CD4-positive, CD25-positive, alpha-beta regulatory T cell (primary cell): ENCODE data around the gene FAM20C. TPM values are rescaled to one million over a fixed set of nuclear protein-coding genes. Genes with fewer than 3 reads are reported as not detected.

ENCODE experiments used
- ATAC-seq, 2 donors: fragments of 150-1000 bp; cut with Tn5 transposase; one replicate each; pipeline ENCODE4 v1.10.0; 2021; ENCODE audit warnings: low read depth in 2 of 2, moderate number of reproducible peaks in 2 of 2, moderate library complexity in 1 of 2
- DNase-seq, 3 donors: peaks; one replicate each; pipeline versions ENCODE4 v3.0.0 to v3.0.0-alpha.2; 2012 to 2022; ENCODE audit warnings: mixed read lengths in 1 of 3
- H3K27ac ChIP-seq: one replicate; pipeline ENCODE4 v1.7.0; 2013; ENCODE audit warnings: mild to moderate bottlenecking, low read length; ENCODE audit not compliant: insufficient read depth, poor library complexity, severe bottlenecking
- H3K27me3 ChIP-seq: one replicate; pipeline ENCODE4 v1.7.0; 2013; ENCODE audit warnings: low read length; ENCODE audit not compliant: control insufficient read depth, insufficient read depth
- H3K36me3 ChIP-seq: one replicate; pipeline ENCODE4 v1.7.0; 2013; ENCODE audit warnings: mild to moderate bottlenecking, low read length, moderate library complexity; ENCODE audit not compliant: control insufficient read depth, insufficient read depth
- H3K4me1 ChIP-seq: 2 replicates; pipeline ENCODE4 v1.7.0; 2013; ENCODE audit warnings: mild to moderate bottlenecking, low read length; ENCODE audit not compliant: insufficient read depth, control insufficient read depth, poor library complexity, severe bottlenecking
- H3K4me3 ChIP-seq: one replicate; pipeline ENCODE4 v1.7.0; 2013; ENCODE audit warnings: low read depth, mild to moderate bottlenecking, low read length, moderate library complexity
- H3K9me3 ChIP-seq, 2 experiments: 1 replicate in 1 of 2; 2 replicates in 1 of 2; pipeline ENCODE4 v1.7.0; 2013; ENCODE audit warnings: low read length in 2 of 2, mild to moderate bottlenecking in 1 of 2, moderate library complexity in 1 of 2; ENCODE audit not compliant: control insufficient read depth in 2 of 2
- H3K27ac Mint-ChIP-seq, 3 donors: one replicate each; pipeline ENCODE4 v1.8.0; 2020 to 2022; ENCODE audit warnings: mild to moderate bottlenecking in 3 of 3, mixed read lengths in 3 of 3, moderate library complexity in 2 of 3
- H3K27me3 Mint-ChIP-seq: one replicate; pipeline ENCODE4 v1.8.0; 2022; ENCODE audit warnings: mild to moderate bottlenecking, mixed read lengths
- H3K36me3 Mint-ChIP-seq: one replicate; pipeline ENCODE4 v1.8.0; 2020; ENCODE audit warnings: mixed read lengths
- H3K4me1 Mint-ChIP-seq, 4 donors: one replicate each; pipeline ENCODE4 v1.8.0; 2020 to 2022; ENCODE audit warnings: mixed read lengths in 4 of 4, mild to moderate bottlenecking in 1 of 4
- H3K4me3 Mint-ChIP-seq, 4 donors: one replicate each; pipeline ENCODE4 v1.8.0; 2020 to 2022; ENCODE audit warnings: mild to moderate bottlenecking in 4 of 4, mixed read lengths in 4 of 4, moderate library complexity in 3 of 4
- H3K9me3 Mint-ChIP-seq, 7 donors: one replicate each; pipeline ENCODE4 v1.8.0; 2020 to 2022; ENCODE audit warnings: mixed read lengths in 7 of 7, mild to moderate bottlenecking in 3 of 7, moderate library complexity in 2 of 7
- polyA plus RNA-seq, 4 donors: library from polyadenylated mRNA; unstranded; fragments of 300-500 nt; fragmentation: Illumina TruSeq; gene quantifications; one replicate each; pipeline ENCODE4 v1.2.3, GENCODE V29; 2021
- total RNA-seq: library from RNA; stranded (reverse); gene quantifications from one replicate; pipeline ENCODE4 v1.2.3, GENCODE V29; 2022

The FAM20C gene
- total and polyA plus RNA-seq, 5 donors from 2014 or later: not detected

- no peaks in the 10 kb centered on the region for H3K36me3 ChIP-seq
- no peak overlapping the region for H3K4me3 Mint-ChIP-seq
- no peaks in the 10 kb centered on the region for H3K4me1 ChIP-seq
- H3K36me3 Mint-ChIP-seq: no peaks in the 10 kb centered on the region
- no peaks in the 10 kb centered on the region for H3K27me3 Mint-ChIP-seq
- DNase-seq (no peak), ATAC-seq (no peak)
- H3K27ac Mint-ChIP-seq: no peak overlapping the region
- H3K9me3 Mint-ChIP-seq: no peaks in the 10 kb centered on the region
- H3K27ac ChIP-seq: no peak overlapping the region
- no peaks in the 10 kb centered on the region for H3K9me3 ChIP-seq
- no peak overlapping the region for H3K4me3 ChIP-seq
- H3K4me1 Mint-ChIP-seq: no peaks in the 10 kb centered on the region
- H3K27me3 ChIP-seq: no peaks in the 10 kb centered on the region
Measured at GRCh38 chr7:208130-208673, 15.8 kb downstream of the FAM20C start.

DNA sequence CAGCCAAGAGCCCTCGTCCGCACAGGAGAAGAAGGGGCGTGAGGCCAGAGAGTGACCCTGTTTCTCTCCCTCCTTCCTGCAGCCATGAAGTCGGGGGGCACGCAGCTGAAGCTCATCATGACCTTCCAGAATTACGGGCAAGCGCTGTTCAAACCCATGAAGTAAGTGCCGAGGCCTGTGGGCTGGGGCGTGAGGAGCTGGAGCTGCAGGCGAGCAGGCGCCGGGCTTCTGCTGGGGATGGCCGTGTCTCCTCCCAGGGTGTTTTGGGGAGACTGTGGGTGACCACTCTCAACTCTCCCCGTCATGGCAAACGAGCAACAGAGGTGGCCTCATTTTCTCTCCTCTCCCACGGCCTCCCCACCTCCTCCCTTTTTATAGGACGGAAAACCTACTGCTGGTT lies 16.4 kb downstream of the FAM20C start:
- no peaks in the 10 kb centered on the region for H3K27me3 Mint-ChIP-seq
- no peaks in the 10 kb centered on the region for H3K4me1 Mint-ChIP-seq
- H3K27me3 ChIP-seq: no peaks in the 10 kb centered on the region
- no peaks in the 10 kb centered on the region for H3K36me3 Mint-ChIP-seq
- H3K9me3 ChIP-seq: no peaks in the 10 kb centered on the region
- H3K4me3 ChIP-seq: no peak overlapping the region
- H3K4me1 ChIP-seq: no peaks in the 10 kb centered on the region
- no peaks in the 10 kb centered on the region for H3K9me3 Mint-ChIP-seq
- DNase-seq: no peak
- no peak overlapping the region for H3K27ac ChIP-seq
- no peak overlapping the region for H3K27ac Mint-ChIP-seq
- H3K36me3 ChIP-seq: no peaks in the 10 kb centered on the region
- no peak for ATAC-seq
- no peak overlapping the region for H3K4me3 Mint-ChIP-seq

- Histone ChIP-seq H3K27ac (no peak overlapping the region), H3K9me3 (no peaks in the 10 kb centered on the region), H3K4me1 (no peaks in the 10 kb centered on the region), H3K27me3 (no peaks in the 10 kb centered on the region), H3K4me3 (no peak overlapping the region), H3K36me3 (no peaks in the 10 kb centered on the region)
- Mint-ChIP-seq H3K9me3 (no peaks in the 10 kb centered on the region), H3K36me3 (no peaks in the 10 kb centered on the region), H3K4me1 (no peaks in the 10 kb centered on the region), H3K4me3 (no peak overlapping the region), H3K27ac (no peak overlapping the region), H3K27me3 (no peaks in the 10 kb centered on the region)
- DNase-seq (no peak), ATAC-seq (no peak)
Measured at GRCh38 chr7:209416-209815, 17.0 kb downstream of the FAM20C start.

GRCh38 chr7:209906-210305 lies 17.5 kb downstream of the FAM20C start:
- no peaks in the 10 kb centered on the region for H3K9me3 ChIP-seq
- no peak overlapping the region for H3K27ac ChIP-seq
- ATAC-seq: no peak
- H3K9me3 Mint-ChIP-seq: no peaks in the 10 kb centered on the region
- H3K27ac Mint-ChIP-seq: no peak overlapping the region
- H3K4me1 Mint-ChIP-seq: no peaks in the 10 kb centered on the region
- no peaks in the 10 kb centered on the region for H3K36me3 Mint-ChIP-seq
- H3K27me3 Mint-ChIP-seq: no peaks in the 10 kb centered on the region
- H3K4me3 ChIP-seq: no peak overlapping the region
- DNase-seq: no peak
- no peaks in the 10 kb centered on the region for H3K36me3 ChIP-seq
- H3K4me3 Mint-ChIP-seq: no peak overlapping the region
- no peaks in the 10 kb centered on the region for H3K27me3 ChIP-seq
- H3K4me1 ChIP-seq: no peaks in the 10 kb centered on the region

- Histone ChIP-seq H3K9me3 (no peaks in the 10 kb centered on the region), H3K27ac (no peak overlapping the region), H3K27me3 (no peaks in the 10 kb centered on the region), H3K4me1 (no peaks in the 10 kb centered on the region), H3K4me3 (no peak overlapping the region), H3K36me3 (no peaks in the 10 kb centered on the region)
- DNase-seq (no peak), ATAC-seq (no peak)
- Mint-ChIP-seq H3K4me1 (no peaks in the 10 kb centered on the region), H3K27ac (no peak overlapping the region), H3K27me3 (no peaks in the 10 kb centered on the region), H3K9me3 (no peaks in the 10 kb centered on the region), H3K36me3 (no peaks in the 10 kb centered on the region), H3K4me3 (no peak overlapping the region)
Measured at GRCh38 chr7:210401-210925, 18.1 kb downstream of the FAM20C start.

DNA sequence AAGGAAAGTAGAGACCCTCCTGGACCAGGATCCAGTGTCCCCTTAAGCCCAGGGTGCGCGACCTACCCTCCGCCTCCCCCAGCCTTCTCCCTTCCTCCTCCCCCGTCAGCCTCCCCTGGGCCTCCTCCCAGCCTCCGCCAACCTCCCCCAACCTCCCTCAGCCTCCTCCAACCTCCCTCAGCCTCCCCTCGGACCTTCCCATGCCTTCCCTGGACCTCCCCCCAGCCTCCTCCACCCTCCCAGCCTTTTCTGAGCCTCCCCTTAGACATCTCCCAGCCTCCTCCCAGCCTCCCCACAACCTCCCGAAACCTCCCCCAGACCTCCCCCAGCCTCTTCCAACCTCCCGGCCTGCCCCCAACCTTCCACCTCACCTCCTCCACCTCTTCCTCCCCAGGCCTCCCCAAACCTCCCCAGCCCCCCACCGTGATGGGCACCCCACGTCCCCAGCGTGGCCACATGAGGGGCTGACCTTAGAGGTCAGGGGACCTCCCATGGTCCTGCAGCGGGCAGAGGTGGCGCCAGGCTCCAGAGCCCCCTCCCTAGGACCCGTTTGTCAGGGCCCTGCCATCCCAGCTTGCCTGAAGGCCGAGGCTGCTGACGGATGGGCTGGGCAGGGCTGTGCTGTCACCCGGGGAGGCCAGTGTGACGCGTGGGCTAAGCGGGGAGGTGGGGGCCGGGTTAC lies 18.8 kb downstream of the FAM20C start:
- H3K4me3 Mint-ChIP-seq: no peak overlapping the region
- H3K36me3 ChIP-seq: no peaks in the 10 kb centered on the region
- no peaks in the 10 kb centered on the region for H3K27me3 ChIP-seq
- no peaks in the 10 kb centered on the region for H3K9me3 Mint-ChIP-seq
- no peaks in the 10 kb centered on the region for H3K27me3 Mint-ChIP-seq
- DNase-seq: no peak
- H3K4me1 ChIP-seq: no peaks in the 10 kb centered on the region
- H3K4me1 Mint-ChIP-seq: no peaks in the 10 kb centered on the region
- no peaks in the 10 kb centered on the region for H3K9me3 ChIP-seq
- no peak overlapping the region for H3K27ac Mint-ChIP-seq
- H3K27ac ChIP-seq: no peak overlapping the region
- no peaks in the 10 kb centered on the region for H3K36me3 Mint-ChIP-seq
- no peak overlapping the region for H3K4me3 ChIP-seq
- ATAC-seq: no peak

GRCh38 chr7:211715-212058 lies 19.3 kb downstream of the FAM20C start:
- no peak overlapping the region for H3K4me3 Mint-ChIP-seq
- no peaks in the 10 kb centered on the region for H3K27me3 Mint-ChIP-seq

DNA sequence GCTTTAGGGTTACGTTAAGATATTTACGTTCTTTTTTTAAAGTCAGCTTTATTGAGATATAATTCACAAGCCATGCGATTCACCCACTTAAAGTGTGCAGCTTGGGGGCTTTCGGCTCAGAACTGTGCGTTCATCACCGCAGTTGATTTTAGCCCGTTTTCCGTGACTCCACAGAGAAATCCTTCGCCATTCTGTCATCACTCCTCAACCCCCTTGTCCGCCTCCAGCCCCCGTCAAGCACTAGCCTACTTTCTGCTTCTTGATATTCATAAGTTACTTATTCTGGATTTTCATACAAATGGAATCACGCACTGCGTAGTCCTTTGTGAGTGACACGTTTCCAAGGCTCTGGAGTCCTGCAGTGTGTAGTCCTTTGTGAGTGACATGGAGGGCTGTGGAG lies 20.4 kb downstream of the FAM20C start:
- Mint-ChIP-seq H3K4me1 (no peaks in the 10 kb centered on the region), H3K27me3 (no peaks in the 10 kb centered on the region)

More at GRCh38 chr7:211715-212058, 19.3 kb downstream of the FAM20C start:
- H3K4me3 ChIP-seq: no peak overlapping the region
- H3K27ac ChIP-seq: no peak overlapping the region
- H3K36me3 ChIP-seq: no peaks in the 10 kb centered on the region
- Mint-ChIP-seq H3K27ac (no peak overlapping the region), H3K36me3 (no peaks in the 10 kb centered on the region), H3K9me3 (peaks cover 0 to 1% (median 0%) of the 10 kb centered on the region in 7 donors), H3K4me1 (no peaks in the 10 kb centered on the region)
- ATAC-seq (no peak), DNase-seq (no peak)
- H3K9me3 ChIP-seq: no peaks in the 10 kb centered on the region
- H3K4me1 ChIP-seq: no peaks in the 10 kb centered on the region
- no peaks in the 10 kb centered on the region for H3K27me3 ChIP-seq

More for the DNA sequence above, 20.4 kb downstream of the FAM20C start:
- no peaks in the 10 kb centered on the region for H3K36me3 Mint-ChIP-seq
- peaks cover 0 to 1% (median 0%) of the 10 kb centered on the region in 7 donors for H3K9me3 Mint-ChIP-seq
- Histone ChIP-seq H3K4me1 (no peaks in the 10 kb centered on the region), H3K36me3 (no peaks in the 10 kb centered on the region), H3K4me3 (no peak overlapping the region), H3K27ac (no peak overlapping the region), H3K9me3 (no peaks in the 10 kb centered on the region), H3K27me3 (no peaks in the 10 kb centered on the region)
- H3K4me3 Mint-ChIP-seq: no peak overlapping the region
- no peak overlapping the region for H3K27ac Mint-ChIP-seq
- ATAC-seq: no peak
- no peak for DNase-seq
